Esophagus muscularis mucosa (tissue), 3 donors: Measurements from ENCODE around the gene OXT.

Experiments used
- CTCF ChIP-seq, 3 experiments: fragments of 200-600 bp in 2 of 3; fragments of 450-650 bp in 1 of 3; sonication (generic) in 2 of 3; IDR thresholded peaks; one replicate each; pipeline ENCODE4 v1.5.1; 2017 to 2019; ENCODE audit warnings: antibody characterized with exemption in 3 of 3, mild to moderate bottlenecking in 2 of 3, moderate library complexity in 1 of 3
- POLR2A ChIP-seq: fragments of 450-650 bp; IDR thresholded peaks from one replicate; pipeline ENCODE4 v1.6.1; 2017; ENCODE audit warnings: antibody characterized with exemption, moderate library complexity, mild to moderate bottlenecking, low read depth
- POLR2AphosphoS5 ChIP-seq, 2 donors: sonication (generic); formaldehyde crosslinking; IDR thresholded peaks; one replicate each; pipeline ENCODE4 v1.6.1; 2017; ENCODE audit warnings: antibody characterized with exemption in 2 of 2

DNA sequence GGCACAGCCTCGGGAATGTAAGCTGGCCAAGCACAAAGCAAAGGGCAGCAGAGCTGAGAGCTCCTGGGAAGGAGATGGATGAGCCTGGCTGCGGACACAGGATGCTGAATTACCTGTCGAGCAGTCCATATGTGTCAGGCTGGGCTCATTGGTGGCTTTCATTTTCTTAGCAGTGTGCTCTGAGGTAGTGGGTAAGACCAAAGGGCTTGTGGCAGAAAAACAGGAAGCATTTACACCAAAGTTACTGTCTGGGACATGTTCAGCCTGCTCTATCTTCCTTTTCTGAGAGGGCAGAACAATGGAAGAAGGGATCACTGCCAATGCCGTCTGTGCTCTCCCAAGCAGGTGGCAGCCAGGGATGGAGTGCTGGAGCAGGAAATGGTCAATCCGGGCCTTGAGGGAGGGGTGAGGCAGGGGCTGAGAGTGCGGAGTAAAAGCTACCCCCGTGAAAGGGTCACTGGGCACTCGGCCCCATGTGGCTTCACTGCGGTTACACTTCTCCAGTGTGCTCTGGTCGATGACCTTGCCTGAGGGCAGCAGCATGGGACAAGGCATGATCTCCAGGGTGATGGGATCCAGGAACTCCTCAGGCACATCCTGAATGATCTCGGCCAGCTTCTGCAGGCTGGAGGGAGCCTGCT lies 50.0 kb downstream of the OXT start:
- TF ChIP-seq POLR2AphosphoS5 (IDR thresholded peaks at IDR 0.05) = no peak
- TF ChIP-seq CTCF (IDR thresholded peaks at IDR 0.05) = no peak
- TF ChIP-seq POLR2A = no peak
